RWPE1 (cell line): ENCODE measurements around the gene SLC22A13.

Experiments
- CTCF ChIA-PET: fragments of 350-600 bp; sonication (Branson Sonifier 250); formaldehyde crosslinking; extraction: SDS; loops from one replicate; lab custom pipeline; 2021; lab: Yijun Ruan, JAX
- POLR2A ChIA-PET: fragments of 400-600 bp; formaldehyde crosslinking; extraction: SDS; loops from one replicate; lab custom pipeline; 2020; ENCODE audit warnings: antibody characterized with exemption; ENCODE audit not compliant: low non-redundant PET; lab: Yijun Ruan, JAX
- DNase-seq: peaks from one replicate; pipeline ENCODE4 v3.0.0; 2012; ENCODE audit warnings: low spot score
- H3K27ac ChIP-seq: fragments of 450-650 bp; 2 replicates; pipeline ENCODE4 v1.5.1; 2017
- TF ChIP-seq, protein P1 (sequence below): fragments of 450-650 bp; conservative IDR thresholded peaks from 2 replicates; pipeline ENCODE4 v1.5.1; 2017; ENCODE audit warnings: low read depth, mild to moderate bottlenecking

SLC22A13 gene

DNA sequence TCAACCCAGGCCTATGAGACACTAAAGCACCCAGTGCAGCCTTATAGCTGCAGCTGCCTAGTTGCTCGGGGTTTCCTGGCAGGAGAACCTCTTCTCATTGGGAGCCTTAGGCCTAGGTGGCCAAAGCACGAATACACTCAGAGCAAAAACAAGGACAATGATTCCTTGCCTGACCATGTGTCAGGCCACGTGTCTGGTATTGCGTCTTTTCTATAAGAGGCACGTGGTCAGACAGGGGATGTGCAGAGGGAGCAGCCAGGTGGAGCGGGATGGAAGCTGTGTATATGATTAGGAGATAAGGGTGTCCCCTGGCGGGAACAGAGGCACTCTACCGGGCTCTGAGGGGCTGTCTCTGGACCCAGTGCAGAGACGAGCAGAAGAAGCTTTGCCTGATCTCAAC, 42.8 kb downstream of the SLC22A13 start:
- ChIA-PET CTCF (no interaction called here), POLR2A (no interaction called here)
- no peak overlapping the region for H3K27ac ChIP-seq
- TF ChIP-seq, protein P1, sequence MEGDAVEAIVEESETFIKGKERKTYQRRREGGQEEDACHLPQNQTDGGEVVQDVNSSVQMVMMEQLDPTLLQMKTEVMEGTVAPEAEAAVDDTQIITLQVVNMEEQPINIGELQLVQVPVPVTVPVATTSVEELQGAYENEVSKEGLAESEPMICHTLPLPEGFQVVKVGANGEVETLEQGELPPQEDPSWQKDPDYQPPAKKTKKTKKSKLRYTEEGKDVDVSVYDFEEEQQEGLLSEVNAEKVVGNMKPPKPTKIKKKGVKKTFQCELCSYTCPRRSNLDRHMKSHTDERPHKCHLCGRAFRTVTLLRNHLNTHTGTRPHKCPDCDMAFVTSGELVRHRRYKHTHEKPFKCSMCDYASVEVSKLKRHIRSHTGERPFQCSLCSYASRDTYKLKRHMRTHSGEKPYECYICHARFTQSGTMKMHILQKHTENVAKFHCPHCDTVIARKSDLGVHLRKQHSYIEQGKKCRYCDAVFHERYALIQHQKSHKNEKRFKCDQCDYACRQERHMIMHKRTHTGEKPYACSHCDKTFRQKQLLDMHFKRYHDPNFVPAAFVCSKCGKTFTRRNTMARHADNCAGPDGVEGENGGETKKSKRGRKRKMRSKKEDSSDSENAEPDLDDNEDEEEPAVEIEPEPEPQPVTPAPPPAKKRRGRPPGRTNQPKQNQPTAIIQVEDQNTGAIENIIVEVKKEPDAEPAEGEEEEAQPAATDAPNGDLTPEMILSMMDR: no peak
- DNase-seq: no peak

GRCh38 chr3:38311476-38311875, 45.9 kb downstream of the SLC22A13 start:
- DNase-seq: no peak
- ChIA-PET CTCF (interaction anchor here (0.6 kb wide), 1 partner anchor 36 kb away, joined by 4 read pairs; no protein-coding TSS in a partner anchor), POLR2A (no interaction called here)
- TF ChIP-seq, protein P1: no peak
- no peak overlapping the region for H3K27ac ChIP-seq

- POLR2A ChIA-PET: no interaction called here
- H3K27ac ChIP-seq: no peak overlapping the region
- DNase-seq: no peak
- CTCF ChIA-PET: interaction anchor here (0.5 kb wide), 1 partner anchor 11 kb away, joined by 3 read pairs; no protein-coding TSS in a partner anchor
- TF ChIP-seq, protein P1: no peak
Measured at GRCh38 chr3:38311941-38312340, 46.3 kb downstream of the SLC22A13 start.

DNA sequence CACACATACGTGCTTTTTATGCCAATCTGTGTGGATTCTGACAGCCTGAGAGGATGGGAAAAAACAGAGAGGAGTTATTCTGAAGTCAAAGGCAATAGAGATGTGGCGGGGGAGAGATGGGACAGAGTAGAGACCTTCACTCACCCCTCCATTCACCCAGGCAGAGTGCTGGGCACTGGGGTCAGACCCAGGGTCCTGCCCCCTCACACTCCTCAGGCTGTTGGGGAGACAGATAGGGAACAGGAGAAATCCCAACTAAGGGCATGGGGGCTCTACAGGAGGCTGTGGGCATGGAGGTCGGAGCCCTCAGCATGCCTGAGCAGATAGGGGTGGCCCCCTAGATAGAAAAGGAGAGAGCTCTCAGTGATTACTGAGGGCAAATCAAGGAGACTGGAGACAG, 46.7 kb downstream of the SLC22A13 start:
- TF ChIP-seq, protein P1: no peak
- ChIA-PET POLR2A (no interaction called here), CTCF (interaction anchor here (0.5 kb wide), 1 partner anchor 11 kb away, joined by 3 read pairs; no protein-coding TSS in a partner anchor)
- no peak overlapping the region for H3K27ac ChIP-seq
- no peak for DNase-seq

DNA sequence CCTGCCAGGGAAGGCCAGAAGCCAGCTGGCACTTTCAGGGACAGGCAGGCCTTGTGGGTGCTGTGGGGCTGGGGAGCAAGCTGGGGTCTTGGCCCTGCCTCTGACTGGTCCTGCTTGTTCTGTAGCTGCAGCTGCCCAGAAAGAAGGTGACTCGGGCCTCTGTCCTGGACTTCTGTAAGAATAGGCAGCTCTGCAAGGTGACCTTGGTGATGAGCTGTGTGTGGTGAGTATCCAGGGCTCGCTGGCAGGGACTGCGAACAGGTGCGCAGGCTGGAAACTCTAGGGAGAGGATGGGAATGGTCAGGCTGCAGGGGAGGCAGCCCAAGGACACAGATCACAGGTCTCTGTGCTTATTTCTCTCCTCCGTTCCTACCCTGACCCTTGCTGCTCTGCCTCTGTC, 47.7 kb downstream of the SLC22A13 start:
- POLR2A ChIA-PET: no interaction called here

DNA sequence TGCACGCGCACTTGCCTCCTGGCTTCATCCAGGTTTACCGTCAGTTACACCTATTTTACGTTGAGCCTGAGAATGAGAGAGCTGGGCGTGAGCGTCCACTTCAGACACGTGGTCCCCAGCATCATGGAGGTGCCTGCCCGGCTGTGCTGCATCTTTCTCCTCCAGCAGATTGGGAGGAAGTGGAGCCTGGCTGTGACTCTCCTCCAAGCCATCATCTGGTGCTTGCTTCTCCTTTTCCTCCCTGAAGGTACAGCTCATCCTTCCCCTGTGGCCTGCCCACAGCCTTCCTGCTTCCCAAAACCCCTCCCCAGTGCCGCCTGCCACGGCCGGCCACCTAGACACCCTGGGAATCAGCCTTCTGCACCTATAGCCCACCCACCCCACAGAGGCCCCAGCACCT, 48.1 kb downstream of the SLC22A13 start:
- H3K27ac ChIP-seq: no peak overlapping the region
- TF ChIP-seq, protein P1: no peak
- CTCF ChIA-PET: no interaction called here
- DNase-seq: no peak
- POLR2A ChIA-PET: no interaction called here

More for the DNA sequence above, 47.7 kb downstream of the SLC22A13 start:
- TF ChIP-seq, protein P1: no peak
- CTCF ChIA-PET: no interaction called here
- no peak overlapping the region for H3K27ac ChIP-seq
- DNase-seq: no peak
